HCT116 (cell line): ENCODE data around the gene KRT86. TPM values are rescaled to one million over a fixed set of nuclear protein-coding genes. Genes with fewer than 3 reads are reported as not detected.

Experiments
- ATAC-seq: fragments of 200-7000 bp; cut with Tn5 transposase; 2 replicates; pipeline ENCODE4 v1.9.1; 2020; ENCODE audit warnings: mild to moderate bottlenecking, moderate library complexity
- BruUV-seq: library from RNA; stranded (reverse); fragments of 400-500 nt; replicated peaks from 2 replicates; lab custom pipeline; 2021; lab: Mats Ljungman, UMichigan
- CTCF ChIA-PET: fragments of 300-600 bp; sonication (Branson Sonifier 250); formaldehyde crosslinking; loops from one replicate; lab custom pipeline; 2021; ENCODE audit warnings: antibody characterized with exemption; lab: Charles Lee
- POLR2A ChIA-PET: fragments of 300-600, 350-600 bp; sonication (Branson Sonifier 250); formaldehyde crosslinking; loops from one replicate; lab custom pipeline; 2021; ENCODE audit warnings: antibody characterized with exemption; lab: Charles Lee
- RAD21 ChIA-PET, 2 experiments: fragments of 300-600 bp; sonication (Branson Sonifier 250); formaldehyde crosslinking; loops; one replicate each; lab custom pipeline; 2023; ENCODE audit warnings: low total read pairs in 2 of 2; ENCODE audit not compliant: uncharacterized antibody in 2 of 2, unreplicated experiment in 2 of 2, low non-redundant PET in 1 of 2; lab: Charles Lee
- DNase-seq: peaks from one replicate; pipeline ENCODE4 v3.0.0-alpha.2; 2010; ENCODE audit warnings: low read depth, low spot score
- H2AFZ ChIP-seq: fragments of 200-600 bp; shearing (Covaris generic), sonication (generic); 2 replicates; pipeline ENCODE4 v1.6.1; 2017; ENCODE audit warnings: low read depth, mixed run types, mixed read lengths, antibody characterized with exemption, low read length; ENCODE audit not compliant: poor library complexity, severe bottlenecking
- H3K27ac ChIP-seq: 2 replicates; pipeline ENCODE4 v1.5.1; 2012; ENCODE audit warnings: low read depth, low read length
- H3K27me3 ChIP-seq: fragments of 200-600 bp; sonication (generic); 2 replicates; pipeline ENCODE4 v1.6.1; 2016; ENCODE audit warnings: mixed run types, low read length, mixed read lengths; ENCODE audit not compliant: insufficient read depth
- H3K36me3 ChIP-seq, 2 experiments: fragments of 200-500 bp in 1 of 2; fragments of 200-600 bp in 1 of 2; sonication (Bioruptor generic) in 1 of 2; sonication (generic) in 1 of 2; 2 replicates each; pipeline versions ENCODE4 v1.5.1 to v1.6.1; 2014 to 2016; ENCODE audit warnings: low read length in 2 of 2, inconsistent platforms in 1 of 2, mixed read lengths in 1 of 2, mixed run types in 1 of 2; ENCODE audit not compliant: insufficient read depth in 2 of 2, control insufficient read depth in 1 of 2
- H3K4me1 ChIP-seq, 2 experiments: fragments of 200-600 bp in 1 of 2; sonication (generic) in 1 of 2; 2 replicates each; pipeline versions ENCODE4 v1.5.1 to v1.6.1; 2012 to 2017; ENCODE audit warnings: low read length in 2 of 2, inconsistent platforms in 1 of 2, mild to moderate bottlenecking in 1 of 2, mixed read lengths in 1 of 2, mixed run types in 1 of 2, moderate library complexity in 1 of 2; ENCODE audit not compliant: insufficient read depth in 2 of 2, control insufficient read depth in 1 of 2
- H3K4me2 ChIP-seq: fragments of 200-600 bp; sonication (generic); 2 replicates; pipeline ENCODE4 v1.6.1; 2017; ENCODE audit warnings: mixed run types, low read length, mixed read lengths
- H3K4me3 ChIP-seq, 2 experiments: fragments of 200-600 bp in 1 of 2; sonication (generic) in 1 of 2; replicated peaks in 1 of 2; 2 replicates each; pipeline ENCODE4 v1.5.1; 2011 to 2016; ENCODE audit warnings: low read length in 2 of 2, control low read depth in 1 of 2, low read depth in 1 of 2, mild to moderate bottlenecking in 1 of 2, mixed read lengths in 1 of 2, mixed run types in 1 of 2
- H3K79me2 ChIP-seq: fragments of 200-600 bp; sonication (generic); 2 replicates; pipeline ENCODE4 v1.6.1; 2017; ENCODE audit warnings: mild to moderate bottlenecking, mixed run types, low read length, moderate library complexity, mixed read lengths; ENCODE audit not compliant: insufficient read depth
- H3K9ac ChIP-seq: fragments of 200-600 bp; sonication (generic); 2 replicates; pipeline ENCODE4 v1.6.1; 2016; ENCODE audit warnings: low read length, mixed read lengths
- H3K9me2 ChIP-seq: fragments of 200-600 bp; sonication (generic), shearing (Covaris generic); 2 replicates; pipeline ENCODE4 v1.6.1; 2017; ENCODE audit warnings: mixed run types, mild to moderate bottlenecking, moderate library complexity; ENCODE audit not compliant: insufficient read depth
- H3K9me3 ChIP-seq, 2 experiments: fragments of 200-500 bp in 1 of 2; fragments of 200-600 bp in 1 of 2; sonication (Bioruptor generic) in 1 of 2; sonication (generic) in 1 of 2; 2 replicates each; pipeline ENCODE4 v1.6.1; 2014 to 2017; ENCODE audit warnings: low read length in 2 of 2, mixed read lengths in 2 of 2, inconsistent platforms in 1 of 2, low read depth in 1 of 2, mild to moderate bottlenecking in 1 of 2, mixed run types in 1 of 2, moderate library complexity in 1 of 2; ENCODE audit not compliant: control insufficient read depth in 1 of 2, insufficient read depth in 1 of 2
- H4K20me1 ChIP-seq: fragments of 200-600 bp; sonication (generic), shearing (Covaris generic); 2 replicates; pipeline ENCODE4 v1.6.1; 2017; ENCODE audit warnings: mixed run types, mild to moderate bottlenecking, moderate library complexity; ENCODE audit not compliant: insufficient read depth
- CBX3 ChIP-seq: IDR thresholded peaks from 2 replicates; pipeline ENCODE4 v1.6.1; 2012; ENCODE audit warnings: low read depth
- CEBPB ChIP-seq: IDR thresholded peaks from 2 replicates; pipeline ENCODE4 v1.6.1; 2012; ENCODE audit warnings: low read depth
- ELF1 ChIP-seq: IDR thresholded peaks from 2 replicates; pipeline ENCODE4 v1.6.1; 2012; ENCODE audit warnings: low read depth, borderline replicate concordance
- EZH2 ChIP-seq: fragments of 200-600 bp; sonication (generic); IDR thresholded peaks from 2 replicates; pipeline ENCODE4 v1.6.1; 2017; ENCODE audit warnings: antibody characterized with exemption, mixed run types
- EZH2phosphoT487 ChIP-seq: fragments of 200-600 bp; IDR thresholded peaks from 2 replicates; pipeline ENCODE4 v1.6.1; 2018; ENCODE audit warnings: antibody characterized with exemption, borderline replicate concordance
- FOSL1 ChIP-seq: IDR thresholded peaks from 2 replicates; pipeline ENCODE4 v1.6.1; 2012; ENCODE audit warnings: low read depth
- JUND ChIP-seq: IDR thresholded peaks from 2 replicates; pipeline ENCODE4 v1.6.1; 2012
- POLR2A ChIP-seq: IDR thresholded peaks from 2 replicates; pipeline ENCODE4 v1.7.0; 2011; ENCODE audit warnings: borderline replicate concordance; ENCODE audit not compliant: insufficient read depth, insufficient read length; ENCODE audit errors: extremely low read depth
- RAD21 ChIP-seq: IDR thresholded peaks from 2 replicates; pipeline ENCODE4 v1.6.1; 2012; ENCODE audit warnings: low read depth, mild to moderate bottlenecking
- SIN3A ChIP-seq: IDR thresholded peaks from 2 replicates; pipeline ENCODE4 v1.6.1; 2012; ENCODE audit warnings: low read depth
- SP1 ChIP-seq: IDR thresholded peaks from 2 replicates; pipeline ENCODE4 v1.6.1; 2012; ENCODE audit warnings: low read depth
- SRF ChIP-seq: IDR thresholded peaks from 2 replicates; pipeline ENCODE4 v1.6.1; 2012; ENCODE audit warnings: low read depth
- YY1 ChIP-seq: IDR thresholded peaks from 2 replicates; pipeline ENCODE4 v1.6.1; 2011; ENCODE audit warnings: low read length, low read depth, moderate library complexity, mild to moderate bottlenecking; ENCODE audit not compliant: insufficient replicate concordance; ENCODE audit errors: extremely low read depth
- ZFX ChIP-seq: fragments of 450-650 bp; IDR thresholded peaks from 2 replicates; pipeline ENCODE4 v1.6.1; 2017
- ZNF274 ChIP-seq: fragments of 200-500 bp; sonication (Bioruptor generic); IDR thresholded peaks from 2 replicates; pipeline ENCODE4 v1.6.1; 2014; ENCODE audit warnings: mild to moderate bottlenecking, low read depth, low read length, inconsistent platforms
- intact Hi-C: fragments of 100-400 bp; cut with micrococcal nuclease; formaldehyde crosslinking; loops from 2 replicates; pipeline ENCODE4 v1.10.0; 2022
- total RNA-seq: library from RNA; stranded (reverse); gene quantifications from one replicate; pipeline ENCODE4 v1.2.1, GENCODE V29; 2021; ENCODE audit not compliant: unreplicated experiment
- TF ChIP-seq, protein P1 (sequence below): IDR thresholded peaks from 2 replicates; pipeline ENCODE4 v1.6.1; 2012
- TF ChIP-seq, protein P2 (sequence below): IDR thresholded peaks from 2 replicates; pipeline ENCODE4 v1.6.1; 2012
- TF ChIP-seq, protein P3 (sequence below): IDR thresholded peaks from 2 replicates; pipeline ENCODE4 v1.6.1; 2011; ENCODE audit warnings: mild to moderate bottlenecking, low read length, moderate library complexity; ENCODE audit not compliant: insufficient replicate concordance; ENCODE audit errors: extremely low read depth

KRT86 gene
- total RNA-seq, 1 experiment from 2014 or later = 1.5 TPM

DNA sequence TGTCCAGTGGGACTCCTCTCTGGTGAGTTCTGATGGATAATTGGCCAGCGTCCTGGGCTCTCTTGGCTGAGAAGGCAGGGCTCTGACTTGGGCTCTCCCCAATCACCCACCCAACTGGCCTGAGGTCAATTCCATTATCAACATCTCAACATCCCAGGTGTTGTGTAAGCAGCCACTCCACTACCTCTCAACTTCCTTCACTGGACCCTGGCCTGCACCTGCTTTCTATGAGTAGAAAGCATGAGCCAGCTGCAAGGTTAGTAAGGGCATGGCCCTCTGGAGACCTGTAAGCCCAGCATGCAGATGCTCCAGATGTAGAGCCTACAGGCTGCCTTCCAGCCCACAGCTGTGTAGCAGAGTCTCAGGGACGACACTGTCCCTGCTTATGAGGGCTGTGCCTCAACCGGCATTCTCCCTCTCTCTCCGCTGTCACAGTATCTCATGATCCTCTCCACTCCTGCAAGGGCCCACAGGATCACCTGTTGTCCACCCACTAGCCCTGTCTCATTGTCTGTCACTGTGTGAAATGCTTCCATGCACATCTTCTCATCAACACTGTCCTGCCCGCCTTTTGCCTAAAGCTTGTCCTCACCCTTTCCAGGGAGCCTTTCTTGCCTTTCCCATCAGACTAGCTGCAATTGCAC is 22.2 kb downstream of the KRT86 start:
- Histone ChIP-seq H3K4me1 (peaks cover 0 to 20% of the 10 kb centered on the region in 2 experiments; a peak in 2 of 4 replicates), H3K9me3 (no peaks in the 10 kb centered on the region), H2AFZ (no peak overlapping the region), H3K9ac (no peak overlapping the region), H3K27ac (no peak overlapping the region), H4K20me1 (no peaks in the 10 kb centered on the region), H3K79me2 (no peaks in the 10 kb centered on the region), H3K4me2 (no peak overlapping the region), H3K9me2 (no peaks in the 10 kb centered on the region), H3K4me3 (no peak overlapping the region), H3K36me3 (no peaks in the 10 kb centered on the region), H3K27me3 (no peaks in the 10 kb centered on the region)
- BruUV-seq = no TSS peak
- DNase-seq (no peak), ATAC-seq (no peak)
- intact Hi-C loops = no loop called here
- ChIA-PET POLR2A (interaction anchor here (0.7 kb wide), 1 partner anchor 16 kb away, joined by 3 read pairs; no protein-coding TSS in a partner anchor), RAD21 (no interaction called here), CTCF (interaction anchor here (1.2 kb wide), 1 partner anchor 12 kb away, joined by 3 read pairs; no protein-coding TSS in a partner anchor)
- TF ChIP-seq EZH2 (no peak), ZNF274 (no peak), FOSL1 (no peak)
- TF ChIP-seq, protein P1, sequence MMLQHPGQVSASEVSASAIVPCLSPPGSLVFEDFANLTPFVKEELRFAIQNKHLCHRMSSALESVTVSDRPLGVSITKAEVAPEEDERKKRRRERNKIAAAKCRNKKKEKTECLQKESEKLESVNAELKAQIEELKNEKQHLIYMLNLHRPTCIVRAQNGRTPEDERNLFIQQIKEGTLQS = no peak
- TF ChIP-seq, protein P2, sequence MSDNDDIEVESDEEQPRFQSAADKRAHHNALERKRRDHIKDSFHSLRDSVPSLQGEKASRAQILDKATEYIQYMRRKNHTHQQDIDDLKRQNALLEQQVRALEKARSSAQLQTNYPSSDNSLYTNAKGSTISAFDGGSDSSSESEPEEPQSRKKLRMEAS = no peak
- TF ChIP-seq, all 23 proteins: peak for 0

DNA sequence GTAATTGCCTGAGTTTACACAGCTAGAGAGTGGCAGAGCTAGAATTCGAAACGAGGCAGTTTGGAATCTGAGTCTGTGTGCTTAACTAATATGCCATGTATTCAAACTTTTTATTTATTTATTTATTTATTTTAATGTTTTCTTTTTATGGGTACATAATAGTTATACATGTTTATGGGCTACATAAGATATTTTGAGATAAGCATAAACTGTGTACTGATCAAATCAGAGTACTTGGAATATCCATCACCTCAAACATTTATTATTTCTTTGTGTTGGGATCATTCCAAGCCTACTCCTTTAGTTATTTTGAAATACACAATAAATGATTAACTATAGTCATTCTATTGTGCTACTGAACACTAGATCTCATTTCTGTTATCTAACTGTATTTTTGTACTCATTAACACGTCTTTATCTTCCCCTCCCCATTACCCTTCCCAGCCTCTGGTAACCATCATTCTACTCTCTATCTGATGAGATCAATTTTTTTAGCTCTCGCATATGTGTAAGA is 24.3 kb downstream of the KRT86 start:
- H4K20me1 ChIP-seq = no peaks in the 10 kb centered on the region
- H3K79me2 ChIP-seq = no peaks in the 10 kb centered on the region
- POLR2A ChIA-PET = no interaction called here
- H3K9me2 ChIP-seq = no peaks in the 10 kb centered on the region
- H3K4me1 ChIP-seq = peaks cover 0 to 20% of the 10 kb centered on the region in 2 experiments; a peak in 2 of 4 replicates
- intact Hi-C loops = no loop called here
- no peaks in the 10 kb centered on the region for H3K27me3 ChIP-seq
- RAD21 ChIA-PET = no interaction called here
- no peak for DNase-seq
- CTCF ChIA-PET = no interaction called here
- H3K36me3 ChIP-seq = no peaks in the 10 kb centered on the region
- no peak overlapping the region for H2AFZ ChIP-seq
- H3K4me2 ChIP-seq = no peak overlapping the region
- no peak for ATAC-seq
- H3K27ac ChIP-seq = no peak overlapping the region
- no peaks in the 10 kb centered on the region for H3K9me3 ChIP-seq
- no peak overlapping the region for H3K4me3 ChIP-seq
- no TSS peak for BruUV-seq
- H3K9ac ChIP-seq = no peak overlapping the region
- TF ChIP-seq, protein P3, sequence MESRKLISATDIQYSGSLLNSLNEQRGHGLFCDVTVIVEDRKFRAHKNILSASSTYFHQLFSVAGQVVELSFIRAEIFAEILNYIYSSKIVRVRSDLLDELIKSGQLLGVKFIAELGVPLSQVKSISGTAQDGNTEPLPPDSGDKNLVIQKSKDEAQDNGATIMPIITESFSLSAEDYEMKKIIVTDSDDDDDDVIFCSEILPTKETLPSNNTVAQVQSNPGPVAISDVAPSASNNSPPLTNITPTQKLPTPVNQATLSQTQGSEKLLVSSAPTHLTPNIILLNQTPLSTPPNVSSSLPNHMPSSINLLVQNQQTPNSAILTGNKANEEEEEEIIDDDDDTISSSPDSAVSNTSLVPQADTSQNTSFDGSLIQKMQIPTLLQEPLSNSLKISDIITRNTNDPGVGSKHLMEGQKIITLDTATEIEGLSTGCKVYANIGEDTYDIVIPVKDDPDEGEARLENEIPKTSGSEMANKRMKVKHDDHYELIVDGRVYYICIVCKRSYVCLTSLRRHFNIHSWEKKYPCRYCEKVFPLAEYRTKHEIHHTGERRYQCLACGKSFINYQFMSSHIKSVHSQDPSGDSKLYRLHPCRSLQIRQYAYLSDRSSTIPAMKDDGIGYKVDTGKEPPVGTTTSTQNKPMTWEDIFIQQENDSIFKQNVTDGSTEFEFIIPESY = no peak
- no peak for TF ChIP-seq ELF1
- no peak for TF ChIP-seq ZFX
- TF ChIP-seq ZNF274 = no peak
- no peak for TF ChIP-seq SRF
- TF ChIP-seq SIN3A = no peak
- TF ChIP-seq EZH2phosphoT487 = no peak
- no peak for TF ChIP-seq POLR2A
- TF ChIP-seq YY1 = no peak
- TF ChIP-seq SP1 = no peak
- TF ChIP-seq FOSL1 = no peak
- no peak for TF ChIP-seq CEBPB
- TF ChIP-seq, protein P2 = no peak
- no peak for TF ChIP-seq RAD21
- no peak for TF ChIP-seq EZH2
- no peak for TF ChIP-seq CBX3
- no peak for TF ChIP-seq JUND
- TF ChIP-seq, all 23 proteins: peak for 0
